SK-N-SH (cell line): ENCODE data around the gene KRT80.

ENCODE experiments used
- GABPA ChIP-seq: IDR thresholded peaks from 2 replicates; pipeline ENCODE4 v1.4.0; 2012; ENCODE audit warnings: low read depth, mild to moderate bottlenecking
- POLR2AphosphoS5 ChIP-seq: IDR thresholded peaks from 2 replicates; pipeline ENCODE4 v1.6.1; 2012; ENCODE audit warnings: low read depth, low read length
- SMC3 ChIP-seq: IDR thresholded peaks from 2 replicates; pipeline ENCODE4 v1.6.1; 2012; ENCODE audit warnings: low read depth, low read length, improper control_type of control experiment
- TF ChIP-seq, protein P1 (sequence below): fragments of 200-600 bp; sonication (generic); IDR thresholded peaks from 2 replicates; pipeline ENCODE4 v1.6.1; 2017; ENCODE audit warnings: antibody characterized with exemption, mild to moderate bottlenecking, moderate library complexity
- TF ChIP-seq, protein P2 (sequence below): fragments of 150-350 bp; IDR thresholded peaks from 2 replicates; pipeline ENCODE4 v1.6.1; 2017; ENCODE audit warnings: antibody characterized with exemption, low read length, low read depth, borderline replicate concordance

DNA sequence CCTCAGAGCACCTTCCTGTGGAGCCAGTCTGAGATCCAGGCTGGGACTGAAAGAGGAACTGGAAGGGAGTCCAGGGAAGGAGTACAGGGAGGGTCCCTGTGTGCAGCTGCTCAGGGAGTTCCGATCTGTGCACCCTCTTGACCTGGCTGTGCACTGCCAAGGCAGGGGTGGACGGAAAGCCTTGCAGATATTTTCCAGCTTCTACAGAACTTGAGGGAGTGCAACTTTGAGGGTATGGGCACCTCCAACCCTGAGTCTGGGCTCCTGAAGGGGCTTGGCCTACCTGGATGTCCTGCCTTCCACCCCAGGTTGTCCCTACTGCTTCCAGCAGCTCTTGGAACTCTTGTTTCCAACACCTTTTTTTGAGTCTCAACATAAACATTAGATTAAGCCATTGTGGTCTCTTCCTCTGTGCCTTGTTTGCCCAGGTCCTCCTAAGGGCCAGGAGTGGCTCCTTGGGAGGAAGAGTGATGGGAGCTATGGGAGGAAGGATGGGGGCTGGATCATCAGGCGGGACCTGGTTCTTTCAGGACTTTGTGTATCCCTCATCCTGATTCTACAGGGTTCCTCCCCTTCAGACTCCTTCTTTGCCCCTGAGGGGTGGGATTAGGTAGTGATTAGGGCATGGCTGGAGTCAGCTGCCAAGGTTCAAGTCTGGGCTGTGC, 44.7 kb upstream of the KRT80 start:
- TF ChIP-seq SMC3 (no peak), GABPA (no peak), POLR2AphosphoS5 (no peak)
- TF ChIP-seq, protein P1, sequence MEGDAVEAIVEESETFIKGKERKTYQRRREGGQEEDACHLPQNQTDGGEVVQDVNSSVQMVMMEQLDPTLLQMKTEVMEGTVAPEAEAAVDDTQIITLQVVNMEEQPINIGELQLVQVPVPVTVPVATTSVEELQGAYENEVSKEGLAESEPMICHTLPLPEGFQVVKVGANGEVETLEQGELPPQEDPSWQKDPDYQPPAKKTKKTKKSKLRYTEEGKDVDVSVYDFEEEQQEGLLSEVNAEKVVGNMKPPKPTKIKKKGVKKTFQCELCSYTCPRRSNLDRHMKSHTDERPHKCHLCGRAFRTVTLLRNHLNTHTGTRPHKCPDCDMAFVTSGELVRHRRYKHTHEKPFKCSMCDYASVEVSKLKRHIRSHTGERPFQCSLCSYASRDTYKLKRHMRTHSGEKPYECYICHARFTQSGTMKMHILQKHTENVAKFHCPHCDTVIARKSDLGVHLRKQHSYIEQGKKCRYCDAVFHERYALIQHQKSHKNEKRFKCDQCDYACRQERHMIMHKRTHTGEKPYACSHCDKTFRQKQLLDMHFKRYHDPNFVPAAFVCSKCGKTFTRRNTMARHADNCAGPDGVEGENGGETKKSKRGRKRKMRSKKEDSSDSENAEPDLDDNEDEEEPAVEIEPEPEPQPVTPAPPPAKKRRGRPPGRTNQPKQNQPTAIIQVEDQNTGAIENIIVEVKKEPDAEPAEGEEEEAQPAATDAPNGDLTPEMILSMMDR, result no peak
- TF ChIP-seq, protein P2, sequence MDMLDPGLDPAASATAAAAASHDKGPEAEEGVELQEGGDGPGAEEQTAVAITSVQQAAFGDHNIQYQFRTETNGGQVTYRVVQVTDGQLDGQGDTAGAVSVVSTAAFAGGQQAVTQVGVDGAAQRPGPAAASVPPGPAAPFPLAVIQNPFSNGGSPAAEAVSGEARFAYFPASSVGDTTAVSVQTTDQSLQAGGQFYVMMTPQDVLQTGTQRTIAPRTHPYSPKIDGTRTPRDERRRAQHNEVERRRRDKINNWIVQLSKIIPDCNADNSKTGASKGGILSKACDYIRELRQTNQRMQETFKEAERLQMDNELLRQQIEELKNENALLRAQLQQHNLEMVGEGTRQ, result no peak
